Fibroblast of skin of back (primary cell): ENCODE data around the gene ZNF726.
"Not testable (repeated sequence)": the region's sequence is repeated elsewhere in the genome, so short reads cannot be mapped to it uniquely, and the experiment has no call there.

Experiments
- DNase-seq: peaks from one replicate; pipeline ENCODE4 v3.0.0-alpha.2; 2013

ZNF726 gene

DNA sequence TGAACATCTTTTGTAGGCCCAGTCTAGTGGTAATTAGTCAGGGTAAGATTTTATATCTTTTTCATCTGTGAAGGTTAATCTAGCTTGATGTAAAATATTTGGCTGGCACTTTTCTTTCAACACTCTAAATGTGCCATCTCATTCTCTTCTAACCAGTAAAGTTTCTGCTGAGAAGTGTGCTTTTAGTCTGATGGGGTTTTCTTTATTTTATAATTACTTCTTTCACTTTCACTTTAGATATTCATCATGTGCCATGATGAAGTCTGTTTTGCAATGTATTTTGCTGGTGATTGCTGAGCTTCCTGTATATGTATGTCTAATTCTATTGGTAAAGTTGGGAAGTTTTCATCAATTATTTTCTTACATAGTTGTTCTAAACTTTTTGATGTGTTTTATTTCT lies 31.9 kb downstream of the ZNF726 start:
- DNase-seq, result no peak

GRCh38 chr19:23949611-23950010 lies 34.9 kb downstream of the ZNF726 start:
- no peak for DNase-seq

- no peak for DNase-seq
Measured at GRCh38 chr19:23956051-23956450, 41.4 kb downstream of the ZNF726 start.

DNA sequence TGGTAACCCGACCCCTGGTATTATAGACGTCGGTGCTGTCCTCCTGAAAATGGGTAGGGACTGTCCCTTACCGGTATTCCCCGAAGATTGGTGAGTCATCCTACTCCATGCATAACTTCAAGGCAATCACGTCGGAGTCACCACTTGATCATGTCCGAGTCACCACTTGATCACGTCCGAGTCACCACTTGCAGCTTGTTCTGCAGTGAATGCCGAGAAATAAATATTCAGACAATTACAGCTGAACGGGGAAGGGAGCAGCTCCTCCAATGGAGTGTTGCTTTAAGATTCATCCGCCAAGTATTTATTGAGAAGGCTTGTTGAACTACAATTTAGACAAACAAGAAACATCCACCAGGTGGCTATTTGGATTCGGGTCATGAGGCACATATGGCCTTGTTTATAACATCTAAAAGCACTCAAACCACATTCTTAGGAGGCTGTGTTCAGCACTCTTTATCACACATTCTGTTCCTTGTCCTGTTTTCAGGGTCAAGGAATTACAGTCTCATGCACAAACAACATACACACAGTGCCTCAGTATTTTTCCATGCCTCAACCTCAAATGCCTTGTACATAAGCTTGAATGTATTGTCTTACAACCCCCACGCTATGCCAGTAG lies 43.1 kb downstream of the ZNF726 start:
- DNase-seq, result peak; percentile 80

- not testable (repeated sequence) for DNase-seq
Measured at GRCh38 chr19:23963396-23963795, 48.7 kb downstream of the ZNF726 start.

- not testable (repeated sequence) for DNase-seq
Measured at GRCh38 chr19:23963881-23964280, 49.2 kb downstream of the ZNF726 start.

GRCh38 chr19:23964334-23964733 lies 49.6 kb downstream of the ZNF726 start:
- not testable (repeated sequence) for DNase-seq

GRCh38 chr19:23969630-23970029 lies 54.9 kb downstream of the ZNF726 start:
- no peak for DNase-seq

- no peak for DNase-seq
Measured at GRCh38 chr19:23971598-23971997, 56.9 kb downstream of the ZNF726 start.

DNA sequence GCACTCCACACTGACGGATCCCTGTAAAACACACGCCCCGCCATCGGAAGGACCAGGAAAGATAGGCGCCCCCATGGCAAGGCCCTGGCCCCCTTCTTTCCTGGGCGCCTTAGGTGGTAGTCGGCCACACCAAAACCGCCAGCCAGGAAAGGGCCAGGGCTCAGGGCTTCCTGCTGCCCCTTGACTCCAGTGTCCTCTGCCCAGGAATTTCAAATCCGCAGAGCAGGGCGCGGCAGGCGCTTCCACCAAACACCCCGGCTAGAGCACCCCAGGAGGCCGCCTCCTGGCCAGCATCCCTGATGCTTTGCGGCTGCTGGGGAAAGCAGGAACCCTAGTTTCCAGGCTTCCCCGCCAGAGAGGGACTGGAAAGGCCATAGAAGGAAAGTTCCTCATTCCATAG lies 57.5 kb downstream of the ZNF726 start:
- DNase-seq, result no peak

GRCh38 chr19:23974941-23975340 lies 60.3 kb downstream of the ZNF726 start:
- no peak for DNase-seq

DNA sequence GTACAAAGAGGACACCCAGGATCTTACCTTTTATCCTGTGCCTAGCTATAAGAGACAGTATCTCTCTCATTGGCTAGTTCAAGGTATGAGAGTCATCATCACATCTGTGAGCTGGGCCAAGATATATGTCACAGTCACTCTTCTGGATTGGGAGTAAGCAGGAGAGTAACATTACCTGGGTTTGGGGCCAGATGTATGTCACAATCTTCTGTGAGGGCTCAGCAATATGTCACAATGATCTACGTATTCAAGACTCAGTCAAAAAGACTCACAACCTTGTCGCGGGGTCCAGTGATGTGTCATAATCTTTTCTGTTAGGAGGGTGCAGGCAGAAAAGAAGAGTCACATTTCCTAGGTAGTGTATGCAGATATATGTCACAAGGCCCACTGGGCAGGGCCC lies 61.9 kb downstream of the ZNF726 start:
- not testable (repeated sequence) for DNase-seq

DNA sequence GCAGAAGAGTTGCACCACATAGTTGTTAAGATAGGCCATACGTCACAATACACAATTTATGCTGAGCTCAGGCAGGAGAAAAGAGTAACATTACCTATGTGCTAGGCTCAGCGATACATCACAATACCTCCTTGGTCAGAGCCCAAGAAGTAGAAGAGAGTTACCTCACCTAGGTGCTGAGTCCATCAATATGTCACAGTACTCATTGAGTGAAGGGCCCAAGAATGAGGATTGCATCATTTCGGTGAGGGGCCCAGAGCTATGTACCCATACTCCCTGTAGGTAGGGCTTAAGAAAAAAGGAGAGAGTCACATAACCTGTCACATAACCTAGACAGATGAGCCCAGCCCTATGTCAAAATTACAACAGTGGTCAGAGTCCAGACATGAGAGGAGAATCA lies 62.6 kb downstream of the ZNF726 start:
- not testable (repeated sequence) for DNase-seq

DNA sequence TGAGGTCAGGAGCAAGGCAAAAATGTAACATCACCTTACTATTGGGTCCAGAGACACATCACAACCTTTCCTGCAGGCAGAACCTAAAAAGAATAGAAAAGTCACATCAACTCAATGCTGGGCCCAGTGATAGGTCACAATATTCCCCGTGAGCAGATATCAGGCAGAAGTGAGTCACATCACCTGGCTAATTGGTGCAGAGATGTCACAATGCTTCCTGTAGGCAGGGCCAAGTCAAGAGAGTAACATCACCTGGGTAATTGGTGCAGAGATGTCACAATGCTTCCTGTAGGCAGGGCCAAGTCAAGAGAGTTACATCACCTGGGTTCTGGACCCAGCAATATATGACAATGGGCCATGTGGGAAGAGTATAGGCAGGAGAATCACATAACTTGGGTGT lies 63.4 kb downstream of the ZNF726 start:
- DNase-seq, result no peak

DNA sequence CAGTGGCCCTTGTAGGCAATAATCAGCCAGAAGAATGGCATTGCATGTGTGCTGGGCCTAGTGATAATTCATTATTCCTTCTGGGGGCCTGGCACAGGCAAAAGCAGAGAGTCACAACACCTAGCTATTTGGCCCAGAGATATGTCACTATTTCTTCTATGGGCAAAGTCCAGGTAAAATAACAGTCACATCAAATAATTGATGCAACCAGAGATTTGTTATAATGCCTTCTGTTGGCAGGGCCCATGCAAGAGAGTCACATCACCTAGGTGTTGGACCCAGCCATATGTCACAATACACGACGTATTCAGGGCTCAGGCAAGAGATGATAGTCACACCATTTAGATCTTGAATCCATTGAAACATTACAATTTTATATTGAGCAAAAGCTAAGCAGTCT lies 66.1 kb downstream of the ZNF726 start:
- DNase-seq, result no peak

DNA sequence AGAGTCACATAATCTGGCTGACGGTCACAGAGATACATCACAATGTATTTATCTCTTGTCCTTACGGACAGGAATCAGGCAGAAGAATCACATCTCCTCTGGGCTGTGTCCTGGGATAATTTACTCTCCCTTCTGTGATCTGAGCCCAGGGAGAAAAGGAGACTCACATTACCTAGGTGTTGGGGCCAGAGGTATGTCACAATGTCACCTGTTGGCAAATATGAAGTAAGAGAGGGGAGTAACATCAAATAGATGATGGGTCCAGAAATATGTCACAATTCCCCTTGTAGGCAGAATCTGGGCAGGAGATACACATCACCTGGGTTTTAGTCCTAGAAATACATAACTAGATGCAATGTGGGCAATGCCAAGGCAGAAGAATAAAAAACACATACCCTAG lies 67.2 kb downstream of the ZNF726 start:
- DNase-seq, result no peak

DNA sequence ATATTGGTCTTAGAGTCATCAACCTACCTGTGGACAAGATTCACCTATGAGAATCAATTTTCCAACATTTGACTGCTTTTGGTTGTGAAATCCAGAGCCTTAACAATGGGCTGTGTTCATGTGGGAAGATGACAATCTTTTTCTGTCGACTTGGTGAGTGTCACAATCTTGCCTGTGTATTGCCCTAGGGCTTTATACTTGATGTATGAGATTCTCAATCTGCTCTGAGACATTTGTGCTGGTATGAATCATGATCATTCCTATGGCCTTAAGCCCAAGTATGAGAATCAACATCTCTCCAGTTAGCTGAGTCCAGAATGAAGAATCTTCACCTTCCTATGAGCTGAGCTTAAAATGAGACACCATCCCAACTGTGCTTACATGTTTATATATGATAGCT lies 68.7 kb downstream of the ZNF726 start:
- no peak for DNase-seq
